BLaER1 treated with 17β-estradiol and CSF1 and Interleukin-3, amounts not matched to agents 10 nM and 100 nM (cell line): ENCODE data around the gene NUTM2G.
"Not testable (repeated sequence)": the region's sequence is repeated elsewhere in the genome, so short reads cannot be mapped to it uniquely, and the experiment has no call there.

Source experiments
- H3K27ac ChIP-seq, 11 experiments: shearing (Covaris generic); formaldehyde crosslinking; 2 replicates each; pipeline ENCODE4 v1.8.1; 2022
- H3K27me3 ChIP-seq, 11 experiments: shearing (Covaris generic); formaldehyde crosslinking; 2 replicates each; pipeline ENCODE4 v1.8.1; 2022
- H3K36me3 ChIP-seq, 11 experiments: shearing (Covaris generic); formaldehyde crosslinking; 2 replicates each; pipeline ENCODE4 v1.8.1; 2022
- H3K4me1 ChIP-seq, 10 experiments: shearing (Covaris generic); formaldehyde crosslinking; 2 replicates each; pipeline ENCODE4 v1.8.1; 2022
- H3K4me2 ChIP-seq, 11 experiments: shearing (Covaris generic); formaldehyde crosslinking; 2 replicates each; pipeline ENCODE4 v1.8.1; 2022
- H3K4me3 ChIP-seq, 10 experiments: shearing (Covaris generic); formaldehyde crosslinking; 2 replicates each; pipeline ENCODE4 v1.8.1; 2022
- H3K9ac ChIP-seq, 11 experiments: shearing (Covaris generic); formaldehyde crosslinking; 2 replicates each; pipeline ENCODE4 v1.8.1; 2022
- H3K9me3 ChIP-seq, 11 experiments: shearing (Covaris generic); formaldehyde crosslinking; replicated peaks in 1 of 11; 2 replicates each; pipeline ENCODE4 v1.8.1; 2022
- H4K20me1 ChIP-seq, 11 experiments: shearing (Covaris generic); formaldehyde crosslinking; 2 replicates each; pipeline ENCODE4 v1.8.1; 2022

NUTM2G gene

GRCh38 chr9:96974037-96974436 is 45.4 kb downstream of the NUTM2G start:
- not testable (repeated sequence) for H3K9ac ChIP-seq, H3K4me1 ChIP-seq, H3K27me3 ChIP-seq, H3K27ac ChIP-seq, H3K4me3 ChIP-seq, H3K4me2 ChIP-seq, H3K9me3 ChIP-seq
- peaks cover 4 to 57% (median 39%) of the 10 kb centered on the region in 11 experiments; a peak in 16 of 22 replicates for H4K20me1 ChIP-seq
- peaks cover 0 to 27% (median 4%) of the 10 kb centered on the region in 11 experiments; a peak in 7 of 22 replicates for H3K36me3 ChIP-seq

GRCh38 chr9:96983496-96984122 is 55.0 kb downstream of the NUTM2G start:
- H3K4me3 ChIP-seq, H3K36me3 ChIP-seq, H3K4me2 ChIP-seq, H3K4me1 ChIP-seq, H3K27ac ChIP-seq, H3K9ac ChIP-seq, H3K27me3 ChIP-seq: not testable (repeated sequence)
- peaks cover 0 to 40% (median 8%) of the 10 kb centered on the region in 11 experiments; a peak in 12 of 22 replicates for H4K20me1 ChIP-seq
- H3K9me3 ChIP-seq: peaks cover 0 to 42% (median 33%) of the 10 kb centered on the region in 11 experiments; a peak in 19 of 22 replicates

- H3K27ac ChIP-seq, H3K9ac ChIP-seq, H3K36me3 ChIP-seq, H3K4me2 ChIP-seq, H3K4me3 ChIP-seq, H3K27me3 ChIP-seq, H3K4me1 ChIP-seq: not testable (repeated sequence)
- Histone ChIP-seq H4K20me1 (peaks cover 0 to 37% (median 5%) of the 10 kb centered on the region in 11 experiments; a peak in 8 of 22 replicates), H3K9me3 (peaks cover 0 to 42% (median 33%) of the 10 kb centered on the region in 11 experiments; a peak in 19 of 22 replicates)
Measured at GRCh38 chr9:96984139-96984538, 55.5 kb downstream of the NUTM2G start.

- not testable (repeated sequence) for H3K4me3 ChIP-seq, H3K36me3 ChIP-seq, H3K27ac ChIP-seq, H3K9ac ChIP-seq, H3K27me3 ChIP-seq, H3K4me2 ChIP-seq, H3K4me1 ChIP-seq
- Histone ChIP-seq H4K20me1 (peaks cover 0 to 38% (median 8%) of the 10 kb centered on the region in 11 experiments; a peak in 10 of 22 replicates), H3K9me3 (peaks cover 0 to 37% (median 30%) of the 10 kb centered on the region in 11 experiments; a peak in 19 of 22 replicates)
Measured at GRCh38 chr9:96984887-96985286, 56.2 kb downstream of the NUTM2G start.
